Gastroesophageal sphincter (tissue), 3 donors: ENCODE data around the gene LHB.
"Not testable (repeated sequence)": the region's sequence is repeated elsewhere in the genome, so short reads cannot be mapped to it uniquely, and the experiment has no call there.

ENCODE experiments used
- POLR2A ChIP-seq, 2 donors: fragments of 450-650 bp; IDR thresholded peaks; one replicate each; pipeline ENCODE4 v1.6.1; 2017; ENCODE audit warnings: antibody characterized with exemption in 2 of 2, mild to moderate bottlenecking in 2 of 2, moderate library complexity in 1 of 2
- TF ChIP-seq, protein P1 (sequence below), 4 experiments: fragments of 200-600 bp in 2 of 4; fragments of 450-650 bp in 2 of 4; sonication (generic) in 1 of 4; IDR thresholded peaks; one replicate each; pipeline ENCODE4 v1.5.1; 2017 to 2019; ENCODE audit warnings: antibody characterized with exemption in 4 of 4, mild to moderate bottlenecking in 2 of 4, moderate library complexity in 2 of 4

DNA sequence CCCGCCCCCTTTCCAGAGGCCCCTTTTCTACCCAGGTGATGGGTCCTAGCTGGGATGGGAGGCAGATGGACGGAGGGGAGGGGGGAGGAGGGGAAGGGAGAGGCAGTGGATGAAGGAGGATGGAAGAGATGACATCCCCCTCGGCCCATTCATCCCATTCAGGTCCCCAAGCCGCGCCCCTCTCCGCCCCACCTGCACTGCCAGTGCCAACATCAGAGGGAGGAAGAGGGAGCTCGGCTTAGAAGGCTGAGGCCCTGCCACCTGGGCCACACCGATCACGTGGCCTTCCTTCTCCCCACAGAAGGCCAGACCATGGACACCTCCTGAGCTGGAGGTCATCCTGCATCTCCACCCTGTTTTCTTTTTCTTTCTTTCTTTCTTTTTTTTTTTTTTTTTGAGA is 11.8 kb upstream of the LHB start:
- TF ChIP-seq, protein P1, sequence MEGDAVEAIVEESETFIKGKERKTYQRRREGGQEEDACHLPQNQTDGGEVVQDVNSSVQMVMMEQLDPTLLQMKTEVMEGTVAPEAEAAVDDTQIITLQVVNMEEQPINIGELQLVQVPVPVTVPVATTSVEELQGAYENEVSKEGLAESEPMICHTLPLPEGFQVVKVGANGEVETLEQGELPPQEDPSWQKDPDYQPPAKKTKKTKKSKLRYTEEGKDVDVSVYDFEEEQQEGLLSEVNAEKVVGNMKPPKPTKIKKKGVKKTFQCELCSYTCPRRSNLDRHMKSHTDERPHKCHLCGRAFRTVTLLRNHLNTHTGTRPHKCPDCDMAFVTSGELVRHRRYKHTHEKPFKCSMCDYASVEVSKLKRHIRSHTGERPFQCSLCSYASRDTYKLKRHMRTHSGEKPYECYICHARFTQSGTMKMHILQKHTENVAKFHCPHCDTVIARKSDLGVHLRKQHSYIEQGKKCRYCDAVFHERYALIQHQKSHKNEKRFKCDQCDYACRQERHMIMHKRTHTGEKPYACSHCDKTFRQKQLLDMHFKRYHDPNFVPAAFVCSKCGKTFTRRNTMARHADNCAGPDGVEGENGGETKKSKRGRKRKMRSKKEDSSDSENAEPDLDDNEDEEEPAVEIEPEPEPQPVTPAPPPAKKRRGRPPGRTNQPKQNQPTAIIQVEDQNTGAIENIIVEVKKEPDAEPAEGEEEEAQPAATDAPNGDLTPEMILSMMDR (IDR thresholded peaks at IDR 0.05) = not testable (repeated sequence)
- not testable (repeated sequence) for TF ChIP-seq POLR2A (IDR thresholded peaks at IDR 0.05)
